ENCODE data around the gene PTGER3. TPM values are rescaled to one million over a fixed set of nuclear protein-coding genes. Genes with fewer than 3 reads are reported as not detected.

The PTGER3 gene
- total and polyA plus RNA-seq, 10 of the 15 experiments (the other 5 are each of a cell fraction or from before 2014, with no cell fraction given): under 0.01 to 0.04 (median 0.02) TPM; not detected in 7

GRCh38 chr1:71019233-71019969 lies 28.2 kb downstream of the PTGER3 start:
- BruUV-seq (replicated peaks): no TSS peak
- WGBS (ENCODE audit: insufficient coverage, insufficient replicate concordance, low lambda C conversion rate, missing lambda C conversion rate): 33% methylated on average over 7 of the region's 7 CpGs
- SMC1A ChIA-PET (ENCODE audit: uncharacterized antibody, unreplicated experiment): no interaction called here
- ATAC-seq (no peak), FAIRE-seq (no peak), DNase-seq (ENCODE audit: low read depth, low spot score) (no peak)
- Histone ChIP-seq H3K79me2 (ENCODE audit: control insufficient read depth, insufficient read depth, low read length) (no peaks in the 10 kb centered on the region), H2AFZ (ENCODE audit: control insufficient read depth, low read depth, low read length) (no peak overlapping the region), H3K9ac (ENCODE audit: control insufficient read depth, insufficient read depth, low read length) (no peak overlapping the region), H3K4me1 (ENCODE audit: control insufficient read depth, insufficient read depth, low read length) (no peaks in the 10 kb centered on the region), H3K4me2 (ENCODE audit: control insufficient read depth, insufficient read depth) (no peak overlapping the region), H3K9me3 (replicated peaks; ENCODE audit: control insufficient read depth, insufficient read depth, low read length) (no peaks in the 10 kb centered on the region), H3K27ac (ENCODE audit: control insufficient read depth, insufficient read depth) (no peak overlapping the region), H3K4me3 (no peak overlapping the region), H4K20me1 (ENCODE audit: control insufficient read depth, insufficient read depth) (no peaks in the 10 kb centered on the region), H3K27me3 (replicated peaks in 1 of 2; ENCODE audit: control insufficient read depth in 2 of 2, insufficient read depth in 2 of 2, low read length in 1 of 2) (no peaks in the 10 kb centered on the region), H3K36me3 (ENCODE audit: control insufficient read depth in 2 of 2, insufficient read depth in 2 of 2, low read length in 1 of 2) (no peaks in the 10 kb centered on the region)
- intact Hi-C loops (cut with micrococcal nuclease; ENCODE audit: unreplicated experiment) (no loop called here), in situ Hi-C loops (cut with MboI) (no loop called here)
- CTCF ChIA-PET: interaction anchor here (1.0 to 1.1 kb wide), 2 partner anchors 14 to 411 kb away, joined by 3 read pairs; no protein-coding TSS in a partner anchor
- POLR2A ChIA-PET: no interaction called here
- TF ChIP-seq FOXM1 (IDR thresholded peaks at IDR 0.05; ENCODE audit: low read depth, low read length) (no peak), NFYA (IDR thresholded peaks at IDR 0.05; ENCODE audit: borderline replicate concordance, low read depth, low read length) (no peak), ZNF384 (IDR thresholded peaks at IDR 0.05; ENCODE audit: borderline replicate concordance, low read depth, low read length) (no peak), SPI1 (IDR thresholded peaks at IDR 0.05; ENCODE audit: borderline replicate concordance, insufficient read depth, low read depth, low read length) (no peak), MAX (IDR thresholded peaks at IDR 0.05; ENCODE audit: low read depth, low read length) (no peak), POLR2A (IDR thresholded peaks at IDR 0.05; ENCODE audit: low read depth, low read length) (no peak), MLLT1 (IDR thresholded peaks at IDR 0.05) (no peak), CBX3 (IDR thresholded peaks at IDR 0.05; ENCODE audit: borderline replicate concordance, low read depth) (no peak), SREBF1 (IDR thresholded peaks at IDR 0.05; ENCODE audit: low read length) (no peak), MYB (IDR thresholded peaks at IDR 0.05; ENCODE audit: borderline replicate concordance, low read depth, low read length) (no peak), TAF1 (IDR thresholded peaks at IDR 0.05; ENCODE audit: borderline replicate concordance, low read depth, low read length) (no peak), RCOR1 (conservative IDR thresholded peaks at IDR 0.05; ENCODE audit: low read depth, low read length) (no peak)
- RAD21 ChIA-PET (ENCODE audit: unreplicated experiment): no interaction called here

All from GM12878 (cell line).